ENCODE results near the gene ABI3BP. TPM values are rescaled to one million over a fixed set of nuclear protein-coding genes. Genes with fewer than 3 reads are reported as not detected.
A peak's percentile ranks its signal among the peaks of the same experiment; 100 is the strongest.

Gene ABI3BP
- total RNA-seq, 6 donors from 2014 or later, result 46.1 to 130 (median 101) TPM

DNA sequence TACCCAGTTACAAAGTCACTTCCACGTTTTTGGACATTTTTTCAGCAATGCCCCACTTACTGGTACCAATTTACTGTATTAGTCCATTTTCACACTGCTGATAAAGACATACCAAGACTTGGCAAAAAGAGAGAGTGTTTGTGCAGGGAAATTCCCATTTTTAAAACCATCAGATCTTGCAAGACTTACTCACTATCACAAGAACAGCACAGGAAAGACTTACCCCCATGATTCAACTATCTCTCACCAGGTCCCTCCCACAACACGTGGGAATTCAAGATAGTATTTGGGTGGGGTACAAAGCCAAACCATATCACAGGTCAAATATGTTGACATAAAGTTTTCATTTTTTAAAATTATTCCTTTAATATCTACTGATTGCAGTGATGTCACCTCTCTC is 16.2 kb upstream of the ABI3BP start:
- no peaks in the 10 kb centered on the region for H3K4me1 ChIP-seq
- no peak for DNase-seq
- WGBS, 2 donors, result 41 to 60% methylated on average over 2 of the region's 2 CpGs
- H3K4me3 ChIP-seq, result no peak overlapping the region
- ATAC-seq (ENCODE audit: low FRiP score in 2 of 2), result no peak
- no peak overlapping the region for H3K27ac ChIP-seq
- no peaks in the 10 kb centered on the region for H3K36me3 ChIP-seq
- TF ChIP-seq EP300 (IDR thresholded peaks at IDR 0.05) (no peak), POLR2A (IDR thresholded peaks at IDR 0.05) (no peak), POLR2AphosphoS5 (IDR thresholded peaks at IDR 0.05) (no peak)
- peaks cover 0 to 6% (median 0%) of the 10 kb centered on the region in 4 donors for H3K9me3 ChIP-seq
- H3K27me3 ChIP-seq, result no peaks in the 10 kb centered on the region

- H3K4me1 ChIP-seq, result no peaks in the 10 kb centered on the region
- no peaks in the 10 kb centered on the region for H3K36me3 ChIP-seq
- no peak overlapping the region for H3K4me3 ChIP-seq
- no peaks in the 10 kb centered on the region for H3K27me3 ChIP-seq
- ATAC-seq (ENCODE audit: low FRiP score in 2 of 2) (no peak), DNase-seq (no peak)
- H3K9me3 ChIP-seq, result no peaks in the 10 kb centered on the region
- 90 to 92% methylated on average over 2 of the region's 2 CpGs for WGBS, 2 donors
- H3K27ac ChIP-seq, result no peak overlapping the region
- TF ChIP-seq POLR2A (IDR thresholded peaks at IDR 0.05) (no peak), CTCF (IDR thresholded peaks at IDR 0.05) (no peak), EP300 (IDR thresholded peaks at IDR 0.05) (no peak)
Observed at GRCh38 chr3:100999160-100999559, 5.9 kb upstream of the ABI3BP start.

DNA sequence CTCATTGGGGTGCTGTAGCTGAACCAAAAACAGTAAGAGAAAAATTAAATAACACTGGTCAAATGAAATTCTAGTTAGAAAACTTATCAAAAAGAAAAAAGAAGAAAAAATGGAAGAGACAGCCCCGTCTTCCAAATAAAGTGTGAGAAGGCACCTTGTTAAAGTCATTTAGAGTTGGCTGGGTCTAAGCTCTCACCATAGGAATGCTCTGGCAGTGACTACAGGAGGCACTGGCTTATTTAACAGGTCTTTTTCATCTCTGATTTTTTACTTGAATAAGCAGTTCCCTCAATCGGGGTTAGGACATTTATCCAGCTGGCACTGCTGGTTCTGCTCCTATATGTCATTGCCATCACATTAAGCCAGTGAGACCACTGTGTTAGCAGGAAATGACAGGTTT is 1.6 kb upstream of the ABI3BP start:
- Histone ChIP-seq H3K27me3 (no peaks in the 10 kb centered on the region), H3K4me1 (no peaks in the 10 kb centered on the region), H3K4me3 (no peak overlapping the region), H3K36me3 (no peaks in the 10 kb centered on the region), H3K9me3 (no peaks in the 10 kb centered on the region), H3K27ac (no peak overlapping the region)
- DNase-seq (no peak), ATAC-seq (ENCODE audit: low FRiP score in 2 of 2) (no peak)
- 76 to 77% methylated on average over 2 of the region's 2 CpGs for WGBS, 2 donors
- TF ChIP-seq CTCF (IDR thresholded peaks at IDR 0.05), result no peak
- no peak for TF ChIP-seq POLR2A (IDR thresholded peaks at IDR 0.05)
- no peak for TF ChIP-seq POLR2AphosphoS5 (IDR thresholded peaks at IDR 0.05)

- ATAC-seq (ENCODE audit: low FRiP score in 2 of 2) (no peak), DNase-seq (no peak)
- WGBS, 2 donors, result 76 to 82% methylated on average over 5 of the region's 5 CpGs
- Histone ChIP-seq H3K4me1 (no peaks in the 10 kb centered on the region), H3K27ac (no peak overlapping the region), H3K27me3 (no peaks in the 10 kb centered on the region), H3K9me3 (no peaks in the 10 kb centered on the region), H3K4me3 (no peak overlapping the region), H3K36me3 (no peaks in the 10 kb centered on the region)
- TF ChIP-seq POLR2AphosphoS5 (IDR thresholded peaks at IDR 0.05) (no peak), CTCF (IDR thresholded peaks at IDR 0.05) (no peak), POLR2A (IDR thresholded peaks at IDR 0.05) (no peak), EP300 (IDR thresholded peaks at IDR 0.05) (no peak)
Observed at GRCh38 chr3:100994187-100994586, 966 bp upstream of the ABI3BP start.

- Histone ChIP-seq H3K4me3 (peak overlapping the region; percentile 22 to 44 (median 34)), H3K4me1 (no peaks in the 10 kb centered on the region), H3K27me3 (no peaks in the 10 kb centered on the region), H3K27ac (peak overlapping the region; percentile 54 to 60 (median 56)), H3K36me3 (no peaks in the 10 kb centered on the region), H3K9me3 (no peaks in the 10 kb centered on the region)
- peak in 1 of 2 donors; percentile 24 for DNase-seq
- 30 to 40% methylated on average over 3 of the region's 3 CpGs for WGBS, 2 donors
- ATAC-seq (ENCODE audit: low FRiP score in 2 of 2), result peak; percentile 79 to 81
- TF ChIP-seq POLR2AphosphoS5 (IDR thresholded peaks at IDR 0.05) (no peak), EP300 (IDR thresholded peaks at IDR 0.05) (no peak), POLR2A (IDR thresholded peaks at IDR 0.05) (no peak), CTCF (IDR thresholded peaks at IDR 0.05) (no peak)
Observed at GRCh38 chr3:100992231-100993012, 799 bp downstream of the ABI3BP start.

Data from upper lobe of left lung (tissue), 6 donors.